Liver (tissue), 3 donors: ENCODE data around the gene RNU2-1.

Source experiments
- ATF3 ChIP-seq: IDR thresholded peaks from 2 replicates; pipeline ENCODE4 v1.6.1; 2016; ENCODE audit warnings: antibody characterized with exemption
- CTCF ChIP-seq: fragments of 150-350 bp; IDR thresholded peaks from 2 replicates; pipeline ENCODE4 v1.5.1; 2017; ENCODE audit warnings: improper control_type of control experiment, low read depth, low read length; ENCODE audit not compliant: missing input control
- GABPA ChIP-seq, 2 donors: IDR thresholded peaks in 1 of 2; conservative IDR thresholded peaks in 1 of 2; 2 replicates each; pipeline ENCODE4 v1.6.1; 2016; ENCODE audit warnings: antibody characterized with exemption in 2 of 2, mild to moderate bottlenecking in 1 of 2, moderate library complexity in 1 of 2
- HNF4A ChIP-seq, 2 donors: conservative IDR thresholded peaks; 2 replicates each; pipeline ENCODE4 v1.6.1; 2016; ENCODE audit warnings: antibody characterized with exemption in 2 of 2, mild to moderate bottlenecking in 2 of 2
- REST ChIP-seq: IDR thresholded peaks from 2 replicates; pipeline ENCODE4 v1.6.1; 2016; ENCODE audit warnings: antibody characterized with exemption, mild to moderate bottlenecking
- TAF1 ChIP-seq: conservative IDR thresholded peaks from 2 replicates; pipeline ENCODE4 v1.6.1; 2016; ENCODE audit warnings: antibody characterized with exemption, mild to moderate bottlenecking
- ZBTB33 ChIP-seq: IDR thresholded peaks from 2 replicates; pipeline ENCODE4 v1.6.1; 2016; ENCODE audit warnings: antibody characterized with exemption
- donor health status: healthy.
- donor health status: healthy.

GRCh38 chr17:43213545-43213944 lies 20.2 kb downstream of the RNU2-1 start:
- no peak for TF ChIP-seq ZBTB33
- TF ChIP-seq ATF3, result no peak
- no peak for TF ChIP-seq CTCF
- peak; percentile 32 for TF ChIP-seq REST
- no peak for TF ChIP-seq TAF1
- TF ChIP-seq HNF4A (conservative IDR thresholded peaks at IDR 0.05), result peak; percentile 38 to 81
- TF ChIP-seq GABPA (IDR thresholded peaks at IDR 0.05 in 1 of 2, conservative IDR thresholded peaks at IDR 0.05 in 1 of 2), result no peak
